ENCODE data around the gene WDR89. TPM values are rescaled to one million over a fixed set of nuclear protein-coding genes. Genes with fewer than 3 reads are reported as not detected.

Gene WDR89
- total and polyA plus RNA-seq, 4 donors: 3.3 to 9.2 (median 5.5) TPM

GRCh38 chr14:63563370-63564026, 78.2 kb downstream of the WDR89 start (continued):
- TF ChIP-seq CTCF (IDR thresholded peaks at IDR 0.05; ENCODE audit: low read depth, low read length, missing input control): no peak

DNA sequence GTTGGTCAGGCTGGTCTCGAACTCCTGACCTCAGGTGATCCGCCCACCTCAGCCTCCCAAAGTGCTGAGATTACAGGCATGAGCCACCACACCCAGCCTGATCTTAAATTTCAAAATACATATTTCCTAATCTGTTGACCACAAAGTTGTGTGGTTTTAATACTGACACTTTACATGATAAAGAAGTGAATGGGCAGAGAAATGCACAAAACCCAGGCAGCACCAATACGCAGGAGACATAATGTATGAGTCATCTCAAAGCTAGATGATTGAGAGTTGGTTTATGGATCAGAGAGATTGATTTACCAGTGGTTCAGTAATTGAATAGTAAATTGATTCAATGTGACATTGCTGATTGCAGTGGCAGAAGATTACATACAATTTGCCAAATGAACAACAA, 79.3 kb downstream of the WDR89 start:
- Histone ChIP-seq H3K4me1 (ENCODE audit: control insufficient read depth in 4 of 4, insufficient read depth in 4 of 4, low read length in 3 of 4) (no peaks in the 10 kb centered on the region), H3K36me3 (ENCODE audit: control insufficient read depth in 4 of 4, insufficient read depth in 3 of 4, low read depth in 1 of 4, low read length in 3 of 4) (no peaks in the 10 kb centered on the region), H3K9me3 (ENCODE audit: control insufficient read depth in 4 of 4, low read length in 3 of 4) (no peaks in the 10 kb centered on the region), H3K27me3 (ENCODE audit: control insufficient read depth in 4 of 4, insufficient read depth in 4 of 4, low read length in 3 of 4) (no peaks in the 10 kb centered on the region), H3K4me3 (ENCODE audit: low read depth in 1 of 3, low read length in 3 of 3) (no peak overlapping the region), H3K9ac (ENCODE audit: low read depth in 1 of 2, low read length in 2 of 2) (no peak overlapping the region), H3K27ac (ENCODE audit: low read depth in 1 of 2, low read length in 2 of 2) (no peak overlapping the region)
- no peak for TF ChIP-seq HNF4G (IDR thresholded peaks at IDR 0.05)
- TF ChIP-seq, protein P1, sequence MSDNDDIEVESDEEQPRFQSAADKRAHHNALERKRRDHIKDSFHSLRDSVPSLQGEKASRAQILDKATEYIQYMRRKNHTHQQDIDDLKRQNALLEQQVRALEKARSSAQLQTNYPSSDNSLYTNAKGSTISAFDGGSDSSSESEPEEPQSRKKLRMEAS (IDR thresholded peaks at IDR 0.05): no peak
- TF ChIP-seq, protein P2, sequence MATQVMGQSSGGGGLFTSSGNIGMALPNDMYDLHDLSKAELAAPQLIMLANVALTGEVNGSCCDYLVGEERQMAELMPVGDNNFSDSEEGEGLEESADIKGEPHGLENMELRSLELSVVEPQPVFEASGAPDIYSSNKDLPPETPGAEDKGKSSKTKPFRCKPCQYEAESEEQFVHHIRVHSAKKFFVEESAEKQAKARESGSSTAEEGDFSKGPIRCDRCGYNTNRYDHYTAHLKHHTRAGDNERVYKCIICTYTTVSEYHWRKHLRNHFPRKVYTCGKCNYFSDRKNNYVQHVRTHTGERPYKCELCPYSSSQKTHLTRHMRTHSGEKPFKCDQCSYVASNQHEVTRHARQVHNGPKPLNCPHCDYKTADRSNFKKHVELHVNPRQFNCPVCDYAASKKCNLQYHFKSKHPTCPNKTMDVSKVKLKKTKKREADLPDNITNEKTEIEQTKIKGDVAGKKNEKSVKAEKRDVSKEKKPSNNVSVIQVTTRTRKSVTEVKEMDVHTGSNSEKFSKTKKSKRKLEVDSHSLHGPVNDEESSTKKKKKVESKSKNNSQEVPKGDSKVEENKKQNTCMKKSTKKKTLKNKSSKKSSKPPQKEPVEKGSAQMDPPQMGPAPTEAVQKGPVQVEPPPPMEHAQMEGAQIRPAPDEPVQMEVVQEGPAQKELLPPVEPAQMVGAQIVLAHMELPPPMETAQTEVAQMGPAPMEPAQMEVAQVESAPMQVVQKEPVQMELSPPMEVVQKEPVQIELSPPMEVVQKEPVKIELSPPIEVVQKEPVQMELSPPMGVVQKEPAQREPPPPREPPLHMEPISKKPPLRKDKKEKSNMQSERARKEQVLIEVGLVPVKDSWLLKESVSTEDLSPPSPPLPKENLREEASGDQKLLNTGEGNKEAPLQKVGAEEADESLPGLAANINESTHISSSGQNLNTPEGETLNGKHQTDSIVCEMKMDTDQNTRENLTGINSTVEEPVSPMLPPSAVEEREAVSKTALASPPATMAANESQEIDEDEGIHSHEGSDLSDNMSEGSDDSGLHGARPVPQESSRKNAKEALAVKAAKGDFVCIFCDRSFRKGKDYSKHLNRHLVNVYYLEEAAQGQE (IDR thresholded peaks at IDR 0.05): no peak
- TF ChIP-seq RXRA (IDR thresholded peaks at IDR 0.05): no peak
- no peak for TF ChIP-seq JUND (IDR thresholded peaks at IDR 0.05)
- no peak for TF ChIP-seq HNF4A (conservative IDR thresholded peaks at IDR 0.05)
- no peak for TF ChIP-seq GABPA (IDR thresholded peaks at IDR 0.05 in 1 of 2, conservative IDR thresholded peaks at IDR 0.05 in 1 of 2)
- no peak for TF ChIP-seq RAD21 (IDR thresholded peaks at IDR 0.05)
- TF ChIP-seq, protein P3, sequence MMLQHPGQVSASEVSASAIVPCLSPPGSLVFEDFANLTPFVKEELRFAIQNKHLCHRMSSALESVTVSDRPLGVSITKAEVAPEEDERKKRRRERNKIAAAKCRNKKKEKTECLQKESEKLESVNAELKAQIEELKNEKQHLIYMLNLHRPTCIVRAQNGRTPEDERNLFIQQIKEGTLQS (IDR thresholded peaks at IDR 0.05): no peak
- TF ChIP-seq FOXA1 (IDR thresholded peaks at IDR 0.05): no peak
- TF ChIP-seq TAF1 (conservative IDR thresholded peaks at IDR 0.05): no peak
- no peak for TF ChIP-seq YY1 (IDR thresholded peaks at IDR 0.05)
- no peak for TF ChIP-seq EGR1 (IDR thresholded peaks at IDR 0.05; ENCODE audit: low read depth in 2 of 2)
- no peak for TF ChIP-seq CTCF (IDR thresholded peaks at IDR 0.05; ENCODE audit: low read depth, low read length, missing input control)
- TF ChIP-seq FOXA2 (IDR thresholded peaks at IDR 0.05): no peak
- no peak for TF ChIP-seq NR2F2 (IDR thresholded peaks at IDR 0.05)
- WGBS: 83% methylated on average over 3 of the region's 3 CpGs
- DNase-seq (ENCODE audit: low spot score): no peak

Data from liver (tissue), 9 donors.